Colonic mucosa (tissue), 4 donors: Measurements from ENCODE around the gene HIVEP3. TPM values are rescaled to one million over a fixed set of nuclear protein-coding genes. Genes with fewer than 3 reads are reported as not detected.

Source experiments
- DNase-seq: peaks from one replicate; pipeline ENCODE4 v3.0.0-alpha.2; 2020
- H3K27ac ChIP-seq: fragments of 200-600 bp; one replicate; pipeline ENCODE4 v1.8.0; 2021
- H3K27me3 ChIP-seq: fragments of 200-600 bp; one replicate; pipeline ENCODE4 v1.8.0; 2021
- H3K36me3 ChIP-seq: fragments of 200-600 bp; one replicate; pipeline ENCODE4 v1.8.0; 2021
- H3K4me1 ChIP-seq: fragments of 200-600 bp; one replicate; pipeline ENCODE4 v1.8.0; 2021; ENCODE audit warnings: mild to moderate bottlenecking
- H3K4me3 ChIP-seq: fragments of 200-600 bp; one replicate; pipeline ENCODE4 v1.8.0; 2021
- H3K9ac ChIP-seq, 2 donors: one replicate each; pipeline ENCODE4 v1.7.0; 2013; ENCODE audit warnings: control low read depth in 2 of 2, low read depth in 2 of 2, low read length in 2 of 2
- H3K9me3 ChIP-seq: fragments of 200-600 bp; one replicate; pipeline ENCODE4 v1.8.0; 2021
- CTCF ChIP-seq: fragments of 200-600 bp; IDR thresholded peaks from one replicate; pipeline ENCODE4 v1.8.0; 2022; ENCODE audit warnings: antibody characterized with exemption, mild to moderate bottlenecking
- intact Hi-C: fragments of 100-400 bp; cut with DNase I; formaldehyde crosslinking; loops from one replicate; pipeline ENCODE4 v1.14.1; 2022
- total RNA-seq, 2 donors: library from RNA; stranded (reverse); fragmentation: NEBNext Ultra II Directional in 1 of 2; extraction: Animal tissue kit (Norgen Biotek cat#: 25700) in 1 of 2; gene quantifications; one replicate each; pipeline ENCODE4 v1.2.1, GENCODE V29; 2021
- donor health status: healthy.
- donor health status: DM: no; HTN: no; CAD: no.
- donor health status: DM: no; HTN: no; CAD: no.

HIVEP3 gene
- total RNA-seq, 2 donors from 2014 or later = 1.9 to 3.3 TPM

- Histone ChIP-seq H3K4me1 (peaks cover 15% of the 10 kb centered on the region), H3K9ac (no peak overlapping the region), H3K27me3 (no peaks in the 10 kb centered on the region), H3K27ac (no peak overlapping the region), H3K4me3 (no peak overlapping the region), H3K9me3 (no peaks in the 10 kb centered on the region), H3K36me3 (no peaks in the 10 kb centered on the region)
- no peak for DNase-seq
- no peak for TF ChIP-seq CTCF
- intact Hi-C loops = no loop called here
Observed at GRCh38 chr1:41497461-41498030, 421.2 kb downstream of the HIVEP3 start.

GRCh38 chr1:41497056-41497440 is 421.7 kb downstream of the HIVEP3 start:
- Histone ChIP-seq H3K4me1 (peaks cover 15% of the 10 kb centered on the region), H3K27ac (no peak overlapping the region), H3K9ac (peak overlapping the region in 1 of 2 donors; percentile 72), H3K9me3 (no peaks in the 10 kb centered on the region), H3K36me3 (no peaks in the 10 kb centered on the region), H3K4me3 (no peak overlapping the region), H3K27me3 (no peaks in the 10 kb centered on the region)
- TF ChIP-seq CTCF = no peak
- intact Hi-C loops = no loop called here
- no peak for DNase-seq

GRCh38 chr1:41496080-41497055 is 422.4 kb downstream of the HIVEP3 start:
- intact Hi-C loops = no loop called here
- Histone ChIP-seq H3K4me1 (peaks cover 15% of the 10 kb centered on the region), H3K9me3 (no peaks in the 10 kb centered on the region), H3K27ac (no peak overlapping the region), H3K4me3 (peak overlapping the region; percentile 27), H3K36me3 (no peaks in the 10 kb centered on the region), H3K27me3 (no peaks in the 10 kb centered on the region), H3K9ac (peak overlapping the region; percentile 36 to 72)
- peak; percentile 80 for DNase-seq
- TF ChIP-seq CTCF = no peak

GRCh38 chr1:41495210-41495948 is 423.3 kb downstream of the HIVEP3 start:
- Histone ChIP-seq H3K9ac (peak overlapping the region; percentile 36 to 38), H3K27me3 (no peaks in the 10 kb centered on the region), H3K4me3 (no peak overlapping the region), H3K9me3 (no peaks in the 10 kb centered on the region), H3K36me3 (no peaks in the 10 kb centered on the region), H3K27ac (no peak overlapping the region), H3K4me1 (peaks cover 15% of the 10 kb centered on the region)
- TF ChIP-seq CTCF = no peak
- DNase-seq = no peak
- intact Hi-C loops = no loop called here
